H1 (cell line): Measurements from ENCODE around the gene PIK3R5. TPM values are rescaled to one million over a fixed set of nuclear protein-coding genes. Genes with fewer than 3 reads are reported as not detected.

Experiments used
- CTCF ChIA-PET: fragments of 300-600 bp; sonication (Branson Sonifier 250); formaldehyde crosslinking; loops from one replicate; lab custom pipeline; 2021; ENCODE audit not compliant: partially characterized antibody; lab: Charles Lee
- POLR2A ChIA-PET: fragments of 300-600 bp; sonication (Branson Sonifier 250); formaldehyde crosslinking; loops from one replicate; lab custom pipeline; 2021; ENCODE audit warnings: inconsistent platforms; ENCODE audit not compliant: partially characterized antibody; lab: Charles Lee
- DNase-seq, 2 experiments: peaks; one replicate each; pipeline versions ENCODE4 v3.0.0 to v3.0.0-alpha.2; 2010 to 2022; ENCODE audit warnings: low spot score in 2 of 2, low read depth in 1 of 2, mixed read lengths in 1 of 2
- FAIRE-seq: peaks from 2 replicates; lab custom pipeline; 2011; peaks lifted over from hg19 to GRCh38; lab: Jason Lieb, UNC
- H2AFZ ChIP-seq: 2 replicates; pipeline ENCODE4 v1.8.1; 2012; ENCODE audit warnings: low read length, inconsistent platforms
- H2AK5ac ChIP-seq: 2 replicates; pipeline ENCODE4 v1.6.1; 2013; ENCODE audit warnings: low read depth, low read length
- H2BK120ac ChIP-seq: replicated peaks from 2 replicates; pipeline ENCODE3; 2013; ENCODE audit warnings: low read depth, low read length, inconsistent platforms
- H2BK12ac ChIP-seq: 2 replicates; pipeline ENCODE4 v1.6.1; 2013; ENCODE audit warnings: low read depth, low read length
- H2BK15ac ChIP-seq: 2 replicates; pipeline ENCODE4 v1.6.1; 2013; ENCODE audit warnings: low read length
- H2BK20ac ChIP-seq: 2 replicates; pipeline ENCODE4 v1.6.1; 2013; ENCODE audit warnings: low read length
- H2BK5ac ChIP-seq: 2 replicates; pipeline ENCODE4 v1.6.1; 2013; ENCODE audit warnings: low read depth, low read length
- H3K14ac ChIP-seq: 2 replicates; pipeline ENCODE4 v1.6.1; 2013; ENCODE audit warnings: inconsistent platforms; ENCODE audit not compliant: insufficient read length
- H3K18ac ChIP-seq: 2 replicates; pipeline ENCODE4 v1.6.1; 2013; ENCODE audit warnings: low read length; ENCODE audit errors: extremely low read depth
- H3K23ac ChIP-seq: 2 replicates; pipeline ENCODE4 v1.6.1; 2013; ENCODE audit warnings: inconsistent platforms; ENCODE audit not compliant: insufficient read length
- H3K23me2 ChIP-seq: 2 replicates; pipeline ENCODE4 v1.6.1; 2013; ENCODE audit warnings: low read depth, low read length
- H3K27ac ChIP-seq: 2 replicates; pipeline ENCODE4 v1.6.1; 2011; ENCODE audit warnings: low read depth, low read length, inconsistent platforms
- H3K27me3 ChIP-seq, 4 experiments: replicated peaks in 1 of 4; 1 replicate in 1 of 4; 2 replicates in 3 of 4; pipeline versions ENCODE4 v1.6.1 to v1.8.1; 2011 to 2013; ENCODE audit warnings: low read length in 3 of 4, mild to moderate bottlenecking in 3 of 4, inconsistent platforms in 2 of 4, mixed read lengths in 2 of 4, moderate library complexity in 1 of 4; ENCODE audit not compliant: control insufficient read depth in 3 of 4, insufficient read depth in 3 of 4; ENCODE audit errors: extremely low read depth in 1 of 4
- H3K36me3 ChIP-seq, 4 experiments: 2 replicates each; pipeline versions ENCODE4 v1.6.1 to v1.8.1; 2011 to 2013; ENCODE audit warnings: mild to moderate bottlenecking in 4 of 4, low read length in 3 of 4, moderate library complexity in 2 of 4, control low read depth in 1 of 4, inconsistent platforms in 1 of 4; ENCODE audit not compliant: insufficient read depth in 4 of 4, control insufficient read depth in 2 of 4
- H3K4ac ChIP-seq: replicated peaks from 2 replicates; pipeline ENCODE3; 2013; ENCODE audit warnings: low read length, low read depth, mixed read lengths, inconsistent platforms; ENCODE audit not compliant: insufficient read length
- H3K4me1 ChIP-seq, 4 experiments: replicated peaks in 1 of 4; 1 replicate in 1 of 4; 2 replicates in 3 of 4; pipeline versions ENCODE4 v1.6.1 to v1.8.1; 2011 to 2013; ENCODE audit warnings: low read length in 3 of 4, inconsistent platforms in 2 of 4, mixed read lengths in 1 of 4; ENCODE audit not compliant: insufficient read depth in 4 of 4, control insufficient read depth in 3 of 4
- H3K4me2 ChIP-seq, 2 experiments: 2 replicates each; pipeline versions ENCODE4 v1.6.1 to v1.8.1; 2011 to 2013; ENCODE audit warnings: low read depth in 2 of 2, low read length in 2 of 2, control low read depth in 1 of 2, inconsistent platforms in 1 of 2, mild to moderate bottlenecking in 1 of 2; ENCODE audit not compliant: insufficient read depth in 1 of 2
- H3K4me3 ChIP-seq, 4 experiments: fragments of 200-600, 300-600 bp in 1 of 4; sonication (generic), shearing (Covaris generic), sonication (Bioruptor Twin) in 1 of 4; 2 replicates each; pipeline versions ENCODE4 v1.5.1 to v1.8.1; 2011 to 2016; ENCODE audit warnings: low read length in 4 of 4, low read depth in 3 of 4, control low read depth in 2 of 4, inconsistent platforms in 2 of 4, mild to moderate bottlenecking in 2 of 4, mixed read lengths in 1 of 4, moderate library complexity in 1 of 4; ENCODE audit not compliant: insufficient read depth in 2 of 4; ENCODE audit errors: extremely low read depth in 1 of 4
- H3K56ac ChIP-seq: replicated peaks from 2 replicates; pipeline ENCODE3; 2013; ENCODE audit warnings: low read depth, mild to moderate bottlenecking, mixed read lengths, low read length, inconsistent platforms; ENCODE audit not compliant: insufficient read length
- H3K79me1 ChIP-seq: 2 replicates; pipeline ENCODE4 v1.6.1; 2013; ENCODE audit warnings: low read depth, low read length, control low read depth
- H3K79me2 ChIP-seq, 2 experiments: 2 replicates each; pipeline versions ENCODE4 v1.6.1 to v1.8.1; 2012 to 2013; ENCODE audit warnings: low read length in 2 of 2, mild to moderate bottlenecking in 2 of 2, inconsistent platforms in 1 of 2; ENCODE audit not compliant: insufficient read depth in 2 of 2, control insufficient read depth in 1 of 2
- H3K9ac ChIP-seq, 4 experiments: replicated peaks in 1 of 4; 1 replicate in 1 of 4; 2 replicates in 3 of 4; pipeline versions ENCODE4 v1.6.1 to v1.8.1; 2011 to 2013; ENCODE audit warnings: low read depth in 3 of 4, low read length in 3 of 4, control low read depth in 2 of 4, mild to moderate bottlenecking in 2 of 4, moderate library complexity in 2 of 4, inconsistent platforms in 1 of 4; ENCODE audit errors: extremely low read depth in 1 of 4
- H3K9me3 ChIP-seq, 2 experiments: 2 replicates each; pipeline versions ENCODE4 v1.6.1 to v1.8.1; 2012 to 2013; ENCODE audit warnings: mild to moderate bottlenecking in 2 of 2, moderate library complexity in 2 of 2, control low read depth in 1 of 2, inconsistent platforms in 1 of 2, low read depth in 1 of 2, low read length in 1 of 2, mixed read lengths in 1 of 2; ENCODE audit not compliant: insufficient read depth in 2 of 2
- H4K20me1 ChIP-seq, 2 experiments: replicated peaks in 1 of 2; 2 replicates each; pipeline versions ENCODE3 to v1.8.1; 2011 to 2013; ENCODE audit warnings: inconsistent platforms in 2 of 2, low read length in 2 of 2, mild to moderate bottlenecking in 1 of 2; ENCODE audit not compliant: insufficient read depth in 2 of 2, control insufficient read depth in 1 of 2
- H4K5ac ChIP-seq: 2 replicates; pipeline ENCODE4 v1.6.1; 2013; ENCODE audit warnings: low read length, low read depth, mixed read lengths, inconsistent platforms; ENCODE audit not compliant: insufficient read length
- H4K8ac ChIP-seq: 2 replicates; pipeline ENCODE4 v1.8.0; 2013; ENCODE audit warnings: mild to moderate bottlenecking, moderate library complexity, low read length, inconsistent platforms; ENCODE audit not compliant: insufficient read depth; ENCODE audit errors: extremely low read depth
- H4K91ac ChIP-seq: replicated peaks from 2 replicates; pipeline ENCODE3; 2013; ENCODE audit warnings: low read length, mixed read lengths, inconsistent platforms; ENCODE audit not compliant: insufficient read length
- BACH1 ChIP-seq: IDR thresholded peaks from 2 replicates; pipeline ENCODE4 v1.6.1; 2012; ENCODE audit warnings: low read length, improper control_type of control experiment
- CEBPB ChIP-seq: IDR thresholded peaks from 2 replicates; pipeline ENCODE4 v1.6.1; 2012; ENCODE audit warnings: low read depth, low read length
- CTBP2 ChIP-seq: IDR thresholded peaks from 2 replicates; pipeline ENCODE4 v1.7.0; 2011; ENCODE audit warnings: borderline replicate concordance, mild to moderate bottlenecking, moderate library complexity, mixed read lengths, low read length; ENCODE audit not compliant: insufficient read depth, insufficient read length
- GABPA ChIP-seq: IDR thresholded peaks from 2 replicates; pipeline ENCODE4 v1.6.1; 2011; ENCODE audit warnings: mild to moderate bottlenecking, low read length, moderate library complexity, borderline replicate concordance; ENCODE audit not compliant: insufficient read depth
- MAX ChIP-seq: IDR thresholded peaks from 2 replicates; pipeline ENCODE4 v1.6.1; 2012; ENCODE audit warnings: inconsistent platforms
- NANOG ChIP-seq: IDR thresholded peaks from 2 replicates; pipeline ENCODE4 v1.6.1; 2011; ENCODE audit warnings: low read length, low read depth, mild to moderate bottlenecking, inconsistent platforms; ENCODE audit not compliant: insufficient read depth, poor library complexity, severe bottlenecking
- RAD21 ChIP-seq, 2 experiments: IDR thresholded peaks in 1 of 2; conservative IDR thresholded peaks in 1 of 2; 2 replicates each; pipeline ENCODE4 v1.6.1; 2011; ENCODE audit warnings: low read depth in 2 of 2, low read length in 2 of 2, improper control_type of control experiment in 1 of 2, inconsistent platforms in 1 of 2, mild to moderate bottlenecking in 1 of 2, moderate library complexity in 1 of 2
- WGBS, 2 experiments: shearing (Covaris generic) in 1 of 2; methylation state at CpG; one replicate each; pipeline versions ENCODE4 v1.1.6 to v1.1.7; 2013 to 2015; ENCODE audit warnings: low lambda C conversion rate in 2 of 2, mixed read lengths in 2 of 2, inconsistent platforms in 1 of 2, low coverage in 1 of 2, missing lambda C conversion rate in 1 of 2; ENCODE audit not compliant: insufficient replicate concordance in 2 of 2, insufficient coverage in 1 of 2, insufficient read length in 1 of 2; ENCODE audit errors: extremely low coverage in 1 of 2, missing lambda C conversion rate in 1 of 2; 5-methylcytosine and 5-hydroxymethylcytosine counted together
- polyA plus RNA-seq, 7 experiments: library from polyadenylated mRNA; depleted of rRNA in 3 of 7; stranded (reverse) in 5 of 7; unstranded in 2 of 7; fragments of >200 nt in 5 of 7; fragments of 200-250 nt in 2 of 7; gene quantifications; 1 replicate in 5 of 7; 2 replicates in 1 of 7; 4 replicates in 1 of 7; pipeline versions ENCODE4 v1.2.1 to v1.2.3, GENCODE V29; 2011 to 2013; ENCODE audit warnings: missing spikeins in 2 of 7, mixed read lengths in 2 of 7
- total RNA-seq: library from RNA; stranded (reverse); fragmentation: NEBNext Ultra II Directional; extraction: Animal tissue kit (Norgen Biotek cat#: 25700); gene quantifications from 2 replicates; pipeline ENCODE4 v1.2.1, GENCODE V29; 2021
- TF ChIP-seq, protein P1 (sequence below): IDR thresholded peaks from 2 replicates; pipeline ENCODE4 v1.6.1; 2012; ENCODE audit warnings: inconsistent platforms
- TF ChIP-seq, protein P2 (sequence below): IDR thresholded peaks from 2 replicates; pipeline ENCODE4 v1.6.1; 2011; ENCODE audit warnings: low read length, improper control_type of control experiment

The PIK3R5 gene
- total and polyA plus RNA-seq, 2 of the 8 experiments (the other 6 are each of a cell fraction or from before 2014, with no cell fraction given) = 2.7 to 4.3 TPM

DNA sequence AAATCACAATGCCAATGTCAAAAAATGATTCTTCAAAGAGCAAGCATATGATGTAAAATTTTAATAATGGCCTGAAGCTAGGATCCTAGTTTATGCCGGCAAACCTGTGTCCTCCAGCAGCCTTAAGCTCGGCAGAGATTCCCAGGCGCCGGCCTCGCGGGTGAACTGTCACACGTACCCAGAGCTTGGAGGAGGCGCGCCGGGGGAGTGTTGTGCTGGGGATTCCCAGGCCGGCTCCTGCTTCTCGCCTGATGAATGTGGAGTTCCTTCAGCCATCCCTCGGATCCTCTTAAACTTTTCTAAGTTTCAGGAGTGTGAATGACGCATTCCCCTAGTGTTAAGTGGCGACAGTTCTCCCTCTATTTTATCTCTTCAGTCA, 36.7 kb upstream of the PIK3R5 start:
- no peak for TF ChIP-seq NANOG
- TF ChIP-seq GABPA = no peak
- TF ChIP-seq RAD21 (IDR thresholded peaks at IDR 0.05 in 1 of 2, conservative IDR thresholded peaks at IDR 0.05 in 1 of 2; ENCODE audit: low read depth in 2 of 2, low read length in 2 of 2) = no peak
- TF ChIP-seq BACH1 = no peak
- TF ChIP-seq MAX = no peak
- TF ChIP-seq, protein P1, sequence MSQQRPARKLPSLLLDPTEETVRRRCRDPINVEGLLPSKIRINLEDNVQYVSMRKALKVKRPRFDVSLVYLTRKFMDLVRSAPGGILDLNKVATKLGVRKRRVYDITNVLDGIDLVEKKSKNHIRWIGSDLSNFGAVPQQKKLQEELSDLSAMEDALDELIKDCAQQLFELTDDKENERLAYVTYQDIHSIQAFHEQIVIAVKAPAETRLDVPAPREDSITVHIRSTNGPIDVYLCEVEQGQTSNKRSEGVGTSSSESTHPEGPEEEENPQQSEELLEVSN = no peak
- TF ChIP-seq CEBPB = no peak
- TF ChIP-seq, protein P2, sequence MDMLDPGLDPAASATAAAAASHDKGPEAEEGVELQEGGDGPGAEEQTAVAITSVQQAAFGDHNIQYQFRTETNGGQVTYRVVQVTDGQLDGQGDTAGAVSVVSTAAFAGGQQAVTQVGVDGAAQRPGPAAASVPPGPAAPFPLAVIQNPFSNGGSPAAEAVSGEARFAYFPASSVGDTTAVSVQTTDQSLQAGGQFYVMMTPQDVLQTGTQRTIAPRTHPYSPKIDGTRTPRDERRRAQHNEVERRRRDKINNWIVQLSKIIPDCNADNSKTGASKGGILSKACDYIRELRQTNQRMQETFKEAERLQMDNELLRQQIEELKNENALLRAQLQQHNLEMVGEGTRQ = no peak
- no peak for TF ChIP-seq CTBP2
- Histone ChIP-seq H4K5ac (no peak overlapping the region), H3K4me2 (peak overlapping the region; percentile 80 to 82), H2BK12ac (no peak overlapping the region), H3K23ac (no peak overlapping the region), H4K8ac (no peak overlapping the region), H2BK15ac (no peak overlapping the region), H2BK20ac (no peak overlapping the region), H3K14ac (no peak overlapping the region), H3K9ac (no peak overlapping the region), H2BK5ac (no peak overlapping the region), H2AFZ (no peak overlapping the region), H3K4me3 (peak overlapping the region; percentile 14 to 61 (median 28); a peak in 5 of 8 replicates), H3K18ac (no peak overlapping the region), H3K56ac (no peak overlapping the region), H3K79me1 (no peaks in the 10 kb centered on the region), H3K23me2 (peaks cover 8% of the 10 kb centered on the region; the same call in 1 of the 2 replicates), H4K20me1 (peaks cover 2 to 6% of the 10 kb centered on the region in 2 experiments), H3K27me3 (peaks cover 54 to 62% (median 55%) of the 10 kb centered on the region in 4 experiments), H2BK120ac (no peak overlapping the region), H3K4me1 (peaks cover 6 to 17% (median 10%) of the 10 kb centered on the region in 4 experiments), H4K91ac (no peak overlapping the region), H3K27ac (no peak overlapping the region), H3K4ac (no peak overlapping the region), H3K79me2 (no peaks in the 10 kb centered on the region), H2AK5ac (no peak overlapping the region), H3K9me3 (peaks cover 0 to 4% of the 10 kb centered on the region in 2 experiments; a peak in 1 of 4 replicates), H3K36me3 (peaks cover 0 to 5% (median 0%) of the 10 kb centered on the region in 4 experiments; a peak in 1 of 8 replicates)
- 15% methylated on average over 15 of the region's 15 CpGs; no CpG with 5 or more reads in 1 of the 2 experiments for WGBS, 2 experiments
- ChIA-PET CTCF (interaction anchor here (0.7 to 4.5 kb wide), 17 partner anchors 10 to 659 kb away, joined by 3 to 38 read pairs (median 4); partner anchors contain the start of gene NTN1), POLR2A (interaction anchor here (1.4 kb wide), 1 partner anchor 20 kb away, joined by 4 read pairs; the partner anchor contains the start of gene NTN1)
- DNase-seq = no peak
- no peak for FAIRE-seq
